ENCODE data around the gene VMAC. TPM values are rescaled to one million over a fixed set of nuclear protein-coding genes. Genes with fewer than 3 reads are reported as not detected.

The VMAC gene
- total RNA-seq, 1 donor from 2014 or later: 13.3 TPM

DNA sequence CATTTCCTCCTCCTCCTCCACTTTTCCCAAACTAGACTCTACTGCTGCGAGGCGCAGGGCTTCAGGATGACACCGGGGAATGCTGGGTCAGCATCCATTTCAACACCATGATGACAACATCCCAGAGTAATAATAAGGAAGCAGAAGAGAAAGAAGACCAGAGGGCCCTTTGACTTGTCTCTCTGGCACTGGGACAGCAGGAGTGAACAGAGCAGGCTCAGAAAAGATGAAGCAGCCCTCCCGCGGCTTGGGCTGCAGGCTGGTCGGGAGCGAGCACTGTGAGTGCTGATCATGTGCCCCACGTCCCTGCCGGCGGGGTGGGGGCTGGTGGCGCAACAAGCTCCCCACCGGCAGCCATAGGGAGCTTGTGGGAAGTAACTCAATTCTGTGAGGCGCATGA, 42.8 kb downstream of the VMAC start:
- POLR2A ChIA-PET: no interaction called here
- H3K36me3 Mint-ChIP-seq (ENCODE audit: low read depth): peaks cover 51% of the 10 kb centered on the region
- CTCF ChIA-PET: interaction anchor here (1.8 kb wide), 1 partner anchor 21 kb away, joined by 7 read pairs; no protein-coding TSS in a partner anchor
- ATAC-seq (ENCODE audit: low read depth): no peak
- intact Hi-C loops (cut with micrococcal nuclease): no loop called here
- peaks cover 49% of the 10 kb centered on the region for H3K4me1 Mint-ChIP-seq
- no peak overlapping the region for H3K4me3 Mint-ChIP-seq
- H3K27ac Mint-ChIP-seq: no peak overlapping the region
- TF ChIP-seq, protein P1, sequence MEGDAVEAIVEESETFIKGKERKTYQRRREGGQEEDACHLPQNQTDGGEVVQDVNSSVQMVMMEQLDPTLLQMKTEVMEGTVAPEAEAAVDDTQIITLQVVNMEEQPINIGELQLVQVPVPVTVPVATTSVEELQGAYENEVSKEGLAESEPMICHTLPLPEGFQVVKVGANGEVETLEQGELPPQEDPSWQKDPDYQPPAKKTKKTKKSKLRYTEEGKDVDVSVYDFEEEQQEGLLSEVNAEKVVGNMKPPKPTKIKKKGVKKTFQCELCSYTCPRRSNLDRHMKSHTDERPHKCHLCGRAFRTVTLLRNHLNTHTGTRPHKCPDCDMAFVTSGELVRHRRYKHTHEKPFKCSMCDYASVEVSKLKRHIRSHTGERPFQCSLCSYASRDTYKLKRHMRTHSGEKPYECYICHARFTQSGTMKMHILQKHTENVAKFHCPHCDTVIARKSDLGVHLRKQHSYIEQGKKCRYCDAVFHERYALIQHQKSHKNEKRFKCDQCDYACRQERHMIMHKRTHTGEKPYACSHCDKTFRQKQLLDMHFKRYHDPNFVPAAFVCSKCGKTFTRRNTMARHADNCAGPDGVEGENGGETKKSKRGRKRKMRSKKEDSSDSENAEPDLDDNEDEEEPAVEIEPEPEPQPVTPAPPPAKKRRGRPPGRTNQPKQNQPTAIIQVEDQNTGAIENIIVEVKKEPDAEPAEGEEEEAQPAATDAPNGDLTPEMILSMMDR (IDR thresholded peaks at IDR 0.05): no peak
- H3K9me3 Mint-ChIP-seq: no peaks in the 10 kb centered on the region
- DNase-seq: no peak
- no peaks in the 10 kb centered on the region for H3K27me3 Mint-ChIP-seq

DNA sequence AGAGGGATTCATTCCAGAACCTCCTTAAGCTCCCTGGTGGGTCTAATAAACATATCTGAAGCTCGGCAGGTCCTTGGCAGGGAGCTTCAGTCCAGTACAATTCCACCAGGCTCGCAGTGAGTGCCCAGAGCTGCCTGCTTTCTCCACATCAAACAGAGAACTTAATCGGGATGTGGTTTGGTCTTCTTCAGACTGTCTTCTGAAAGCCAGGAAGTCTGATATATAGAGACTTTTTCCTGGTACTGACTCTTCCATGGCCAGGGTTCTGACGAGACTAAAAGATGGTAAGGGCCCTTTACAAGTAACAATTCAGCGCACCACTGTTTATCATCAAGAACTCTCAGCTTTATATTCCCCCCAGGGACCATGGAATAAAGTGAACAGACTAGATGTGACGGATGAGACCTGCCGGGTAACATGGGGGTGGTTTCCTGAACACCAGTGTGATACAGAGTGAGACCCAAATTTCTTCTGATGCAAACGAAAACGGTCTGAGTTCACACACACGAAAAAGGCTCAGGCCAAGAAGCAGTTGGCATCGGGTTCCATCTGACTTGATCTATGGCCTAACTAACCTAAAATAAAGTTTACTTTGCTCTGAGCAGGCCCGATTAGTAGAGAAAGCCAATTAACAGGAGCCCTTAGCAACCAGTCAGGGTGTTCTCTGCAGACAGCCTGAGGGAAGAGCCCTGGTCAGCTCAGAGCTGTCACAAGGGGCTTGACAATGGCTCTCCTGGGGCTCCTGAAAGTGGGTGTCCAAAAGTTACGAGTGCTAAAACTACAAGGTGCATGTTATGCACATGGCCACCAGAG, 44.3 kb downstream of the VMAC start:
- ATAC-seq (ENCODE audit: low read depth) (no peak), DNase-seq (no peak)
- Mint-ChIP-seq H3K4me3 (no peak overlapping the region), H3K27ac (no peak overlapping the region), H3K36me3 (ENCODE audit: low read depth) (peaks cover 45% of the 10 kb centered on the region), H3K9me3 (no peaks in the 10 kb centered on the region), H3K4me1 (peaks cover 64% of the 10 kb centered on the region), H3K27me3 (no peaks in the 10 kb centered on the region)
- POLR2A ChIA-PET: no interaction called here
- TF ChIP-seq, protein P1 (IDR thresholded peaks at IDR 0.05): no peak
- intact Hi-C loops (cut with micrococcal nuclease): no loop called here
- CTCF ChIA-PET: interaction anchor here (1.8 kb wide), 1 partner anchor 19 kb away, joined by 7 read pairs; no protein-coding TSS in a partner anchor

DNA sequence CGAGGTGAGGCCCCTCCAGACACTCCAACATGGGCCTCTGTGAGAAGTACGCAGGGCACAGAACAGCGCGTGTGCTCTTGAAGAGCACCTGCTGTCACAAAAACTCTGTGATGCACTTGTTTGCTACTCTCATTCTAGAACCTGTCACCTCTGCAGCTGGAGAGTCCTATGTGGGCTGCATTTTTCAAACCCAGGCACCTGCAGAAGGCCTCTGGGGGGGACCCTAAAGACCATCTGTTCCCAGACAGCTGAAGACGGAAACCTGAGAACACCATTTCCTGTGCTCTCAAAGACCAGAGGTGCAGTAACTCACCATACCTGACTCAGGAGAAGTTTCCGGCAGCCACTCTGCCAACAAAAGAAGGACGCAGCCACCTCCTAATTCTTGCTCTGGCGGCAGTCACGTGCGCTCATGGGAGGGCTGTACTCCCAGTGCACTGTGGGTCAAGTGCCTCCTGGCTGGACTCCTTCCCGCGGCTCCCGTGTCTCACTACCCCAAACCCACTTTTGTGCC, 45.2 kb downstream of the VMAC start:
- no peak for ATAC-seq (ENCODE audit: low read depth)
- H3K27ac Mint-ChIP-seq: no peak overlapping the region
- no peaks in the 10 kb centered on the region for H3K27me3 Mint-ChIP-seq
- POLR2A ChIA-PET: no interaction called here
- DNase-seq: no peak
- H3K4me1 Mint-ChIP-seq: peaks cover 73% of the 10 kb centered on the region
- intact Hi-C loops (cut with micrococcal nuclease): no loop called here
- H3K9me3 Mint-ChIP-seq: no peaks in the 10 kb centered on the region
- CTCF ChIA-PET: no interaction called here
- TF ChIP-seq, protein P1 (IDR thresholded peaks at IDR 0.05): no peak
- peaks cover 50% of the 10 kb centered on the region for H3K36me3 Mint-ChIP-seq (ENCODE audit: low read depth)
- H3K4me3 Mint-ChIP-seq: no peak overlapping the region

DNA sequence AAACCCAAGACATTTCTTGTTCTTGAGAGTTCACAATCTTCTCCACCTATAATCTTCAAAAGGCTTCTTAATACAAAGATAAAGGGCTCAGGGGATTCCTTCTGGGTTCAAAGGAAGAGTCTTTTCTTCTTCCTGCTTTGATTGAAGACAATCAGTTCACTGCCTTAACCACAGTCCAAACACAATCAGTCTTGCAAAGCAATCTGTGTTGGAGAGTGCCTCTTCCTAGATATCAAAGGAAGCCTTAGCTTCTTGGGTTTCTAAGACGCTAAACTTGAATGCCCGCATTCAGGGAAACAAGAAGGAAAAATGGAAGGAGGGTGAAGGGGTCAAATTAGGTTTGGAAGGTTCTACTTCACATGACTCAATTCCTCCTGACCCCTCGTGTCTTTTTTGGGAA, 46.1 kb downstream of the VMAC start:
- Mint-ChIP-seq H3K4me3 (no peak overlapping the region), H3K27me3 (no peaks in the 10 kb centered on the region), H3K36me3 (ENCODE audit: low read depth) (peaks cover 43% of the 10 kb centered on the region), H3K9me3 (no peaks in the 10 kb centered on the region), H3K27ac (no peak overlapping the region), H3K4me1 (peaks cover 80% of the 10 kb centered on the region)
- TF ChIP-seq, protein P1 (IDR thresholded peaks at IDR 0.05): no peak
- intact Hi-C loops (cut with micrococcal nuclease): no loop called here
- CTCF ChIA-PET: no interaction called here
- POLR2A ChIA-PET: no interaction called here
- no peak for DNase-seq
- ATAC-seq (ENCODE audit: low read depth): no peak

DNA sequence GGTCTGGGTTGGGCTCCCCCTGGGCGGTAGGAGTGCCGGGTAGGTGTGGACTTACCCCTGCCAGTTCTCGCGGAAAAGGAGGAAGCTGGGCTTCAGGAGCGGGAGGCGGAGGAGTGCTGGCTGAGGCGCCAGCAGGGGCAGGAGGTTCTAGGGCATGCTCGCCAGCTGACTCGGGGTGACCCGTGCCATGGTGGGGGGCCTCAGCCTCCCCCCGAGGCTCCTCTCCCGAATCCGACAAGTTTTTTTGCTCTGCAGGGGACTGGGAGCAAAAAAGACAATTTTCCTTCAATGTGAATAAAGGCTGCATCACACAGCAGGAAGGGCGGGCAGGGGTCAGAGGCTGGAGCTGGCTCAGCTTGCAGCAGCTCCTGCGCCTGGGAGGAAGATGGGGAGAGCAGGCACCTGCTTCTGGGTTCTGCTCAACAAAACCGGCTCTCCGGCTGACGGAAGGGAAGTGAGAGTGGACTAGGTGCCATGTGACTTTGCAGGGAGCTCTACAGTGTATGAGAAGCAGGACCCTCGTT, 46.7 kb downstream of the VMAC start:
- H3K4me3 Mint-ChIP-seq: peak overlapping the region; percentile 50

More for the DNA sequence above, 46.7 kb downstream of the VMAC start:
- Mint-ChIP-seq H3K4me1 (peaks cover 85% of the 10 kb centered on the region), H3K27me3 (no peaks in the 10 kb centered on the region), H3K27ac (peak overlapping the region; percentile 47), H3K9me3 (no peaks in the 10 kb centered on the region), H3K36me3 (ENCODE audit: low read depth) (peaks cover 40% of the 10 kb centered on the region)
- intact Hi-C loops (cut with micrococcal nuclease): no loop called here
- POLR2A ChIA-PET: interaction anchor here (1.2 to 1.9 kb wide), 2 partner anchors 11 to 27 kb away, joined by 3 to 6 read pairs; partner anchors contain the start of gene RANBP3
- ATAC-seq (ENCODE audit: low read depth) (peak; percentile 76), DNase-seq (no peak)
- TF ChIP-seq, protein P1 (IDR thresholded peaks at IDR 0.05): no peak
- CTCF ChIA-PET: interaction anchor here (0.7 to 1.8 kb wide), 4 partner anchors 16 to 147 kb away, joined by 3 to 6 read pairs (median 4); no protein-coding TSS in a partner anchor

Data from activated B cell treated with CpG ODN at 0.5 μM for 24 hours (primary cell).